AG10803 (cell line): ENCODE measurements around the gene PRSS33.

ENCODE experiments used
- DNase-seq: peaks from one replicate; pipeline ENCODE4 v3.0.0; 2010; ENCODE audit warnings: low read depth
- H3K4me3 ChIP-seq: 2 replicates; pipeline ENCODE4 v1.5.1; 2011; ENCODE audit warnings: mild to moderate bottlenecking, low read length, control low read depth
- CTCF ChIP-seq: conservative IDR thresholded peaks from 2 replicates; pipeline ENCODE4 v1.5.1; 2011; ENCODE audit warnings: mild to moderate bottlenecking, low read length, control low read depth, inconsistent platforms

PRSS33 gene

GRCh38 chr16:2769100-2769529 lies 18.2 kb downstream of the PRSS33 start:
- TF ChIP-seq CTCF = no peak
- DNase-seq = no peak
- H3K4me3 ChIP-seq = no peak overlapping the region

GRCh38 chr16:2768403-2769089 lies 18.8 kb downstream of the PRSS33 start:
- no peak for TF ChIP-seq CTCF
- H3K4me3 ChIP-seq = no peak overlapping the region
- DNase-seq = no peak

- TF ChIP-seq CTCF = no peak
- DNase-seq = no peak
- no peak overlapping the region for H3K4me3 ChIP-seq
These were observed 19.5 kb downstream of the PRSS33 start for GRCh38 chr16:2767891-2768290.

GRCh38 chr16:2767140-2767731 lies 20.1 kb downstream of the PRSS33 start:
- TF ChIP-seq CTCF = no peak
- DNase-seq = no peak
- no peak overlapping the region for H3K4me3 ChIP-seq

GRCh38 chr16:2766430-2767139 lies 20.8 kb downstream of the PRSS33 start:
- no peak for TF ChIP-seq CTCF
- no peak for DNase-seq
- H3K4me3 ChIP-seq = no peak overlapping the region

- no peak overlapping the region for H3K4me3 ChIP-seq
- no peak for TF ChIP-seq CTCF
- DNase-seq = no peak
These were observed 21.6 kb downstream of the PRSS33 start for GRCh38 chr16:2765462-2766404.
